GM12878 (cell line): ENCODE measurements around the gene LPCAT3. TPM values are rescaled to one million over a fixed set of nuclear protein-coding genes. Genes with fewer than 3 reads are reported as not detected.

Experiments
- ATAC-seq: fragments of 200-7000 bp; cut with Tn5 transposase; 3 replicates; pipeline ENCODE4 v1.9.1; 2020; ENCODE audit warnings: mild to moderate bottlenecking, moderate library complexity
- BruUV-seq: library from RNA; stranded (reverse); fragments of 400-500 nt; replicated peaks from 2 replicates; lab custom pipeline; 2021; lab: Mats Ljungman, UMichigan
- CTCF ChIA-PET: fragments of 300-600 bp; sonication (Branson Sonifier 250); formaldehyde crosslinking; extraction: SDS; loops from one replicate; lab custom pipeline; 2021; ENCODE audit warnings: inconsistent platforms; lab: Yijun Ruan, JAX
- POLR2A ChIA-PET: fragments of 350-600 bp; formaldehyde crosslinking; extraction: SDS; loops from one replicate; lab custom pipeline; 2021; ENCODE audit warnings: inconsistent platforms; lab: Charles Lee
- RAD21 ChIA-PET: fragments of 300-600 bp; sonication (Branson Sonifier 250); formaldehyde crosslinking; loops from one replicate; lab custom pipeline; 2023; ENCODE audit warnings: antibody characterized with exemption; ENCODE audit not compliant: unreplicated experiment; lab: Charles Lee
- SMC1A ChIA-PET: fragments of 300-600 bp; sonication (Branson Sonifier 250); formaldehyde crosslinking; loops from one replicate; lab custom pipeline; 2023; ENCODE audit not compliant: unreplicated experiment, uncharacterized antibody; lab: Charles Lee
- DNase-seq: peaks from one replicate; pipeline ENCODE4 v3.0.0-alpha.2; 2011; ENCODE audit warnings: low read depth, low spot score
- FAIRE-seq: peaks from 3 replicates; lab custom pipeline; 2011; peaks lifted over from hg19 to GRCh38; lab: Jason Lieb, UNC
- H2AFZ ChIP-seq: 2 replicates; pipeline ENCODE4 v1.6.0; 2011; ENCODE audit warnings: low read depth, low read length, control low read depth; ENCODE audit not compliant: control insufficient read depth
- H3K27ac ChIP-seq: 2 replicates; pipeline ENCODE4 v1.5.1; 2011; ENCODE audit warnings: control low read depth; ENCODE audit not compliant: control insufficient read depth, insufficient read depth
- H3K27me3 ChIP-seq, 2 experiments: replicated peaks in 1 of 2; 2 replicates each; pipeline versions ENCODE4 v1.6.0 to v1.6.1; 2011; ENCODE audit warnings: low read length in 1 of 2; ENCODE audit not compliant: control insufficient read depth in 2 of 2, insufficient read depth in 2 of 2
- H3K36me3 ChIP-seq, 2 experiments: 2 replicates each; pipeline ENCODE4 v1.5.1; 2011; ENCODE audit warnings: low read length in 1 of 2; ENCODE audit not compliant: control insufficient read depth in 2 of 2, insufficient read depth in 2 of 2
- H3K4me1 ChIP-seq: 2 replicates; pipeline ENCODE4 v1.6.1; 2011; ENCODE audit warnings: mild to moderate bottlenecking, low read length, moderate library complexity, mixed read lengths; ENCODE audit not compliant: control insufficient read depth, insufficient read depth
- H3K4me2 ChIP-seq: 2 replicates; pipeline ENCODE4 v1.6.0; 2011; ENCODE audit warnings: control low read depth; ENCODE audit not compliant: control insufficient read depth, insufficient read depth
- H3K4me3 ChIP-seq: fragments of 200-600 bp; sonication (generic); 2 replicates; pipeline ENCODE4 v1.5.1; 2016
- H3K79me2 ChIP-seq: 2 replicates; pipeline ENCODE4 v1.6.0; 2011; ENCODE audit warnings: low read length; ENCODE audit not compliant: control insufficient read depth, insufficient read depth
- H3K9ac ChIP-seq: 2 replicates; pipeline ENCODE4 v1.8.0; 2011; ENCODE audit warnings: low read length, control low read depth, mixed read lengths; ENCODE audit not compliant: control insufficient read depth, insufficient read depth
- H3K9me3 ChIP-seq: replicated peaks from 3 replicates; pipeline ENCODE4 v1.5.1; 2011; ENCODE audit warnings: mild to moderate bottlenecking, low read length; ENCODE audit not compliant: control insufficient read depth, insufficient read depth
- H4K20me1 ChIP-seq: 2 replicates; pipeline ENCODE4 v1.6.0; 2011; ENCODE audit not compliant: control insufficient read depth, insufficient read depth
- ATF2 ChIP-seq: IDR thresholded peaks from 2 replicates; pipeline ENCODE4 v1.6.1; 2012; ENCODE audit warnings: low read length, inconsistent platforms
- E2F8 ChIP-seq: fragments of 450-650 bp; IDR thresholded peaks from 2 replicates; pipeline ENCODE4 v1.6.1; 2018; ENCODE audit warnings: mild to moderate bottlenecking, low read depth, moderate library complexity; ENCODE audit not compliant: partially characterized antibody
- IRF3 ChIP-seq: fragments of 450-650 bp; IDR thresholded peaks from 2 replicates; pipeline ENCODE4 v1.6.1; 2014; ENCODE audit warnings: mild to moderate bottlenecking
- RFX5 ChIP-seq: IDR thresholded peaks from 2 replicates; pipeline ENCODE4 v1.6.1; 2011; ENCODE audit warnings: low read depth, low read length, improper control_type of control experiment
- WGBS: methylation state at CpG from one replicate; pipeline ENCODE4 v1.1.6; 2016; ENCODE audit warnings: low lambda C conversion rate; ENCODE audit not compliant: insufficient replicate concordance, insufficient coverage; ENCODE audit errors: missing lambda C conversion rate; 5-methylcytosine and 5-hydroxymethylcytosine counted together
- in situ Hi-C: fragments of 300-500 bp; cut with MboI; formaldehyde crosslinking; loops from 9 replicates; pipeline ENCODE4 v1.14.3; 2018; ENCODE audit warnings: mixed read lengths
- intact Hi-C: fragments of 100-400 bp; cut with micrococcal nuclease; formaldehyde crosslinking; loops from one replicate; pipeline ENCODE4 v1.14.2; 2022; ENCODE audit not compliant: unreplicated experiment
- polyA plus RNA-seq, 11 experiments: library from polyadenylated mRNA; depleted of rRNA in 4 of 11; unstranded in 6 of 11; stranded (reverse) in 5 of 11; fragments of >200 nt; fragmentation: Nextera tagmentation in 4 of 11; fragmentation: Illumina TruSeq in 1 of 11; extraction: Ambion mirVana in 4 of 11; extraction: Trizol in 1 of 11; gene quantifications; 1 replicate in 1 of 11; 2 replicates in 10 of 11; pipeline versions ENCODE4 v1.2.1 to v1.2.3, GENCODE V29; 2011 to 2016; ENCODE audit warnings: inconsistent platforms in 2 of 11, missing spikeins in 2 of 11, low read depth in 1 of 11
- total RNA-seq, 4 experiments: library from RNA; depleted of rRNA in 3 of 4; stranded (reverse); fragments of >200 nt in 3 of 4; fragmentation: Illumina TruSeq in 1 of 4; extraction: Trizol in 1 of 4; gene quantifications; 2 replicates each; pipeline versions ENCODE4 v1.2.1 to v1.2.3, GENCODE V29; 2013 to 2021

Gene LPCAT3
- total and polyA plus RNA-seq, 10 of the 15 experiments (the other 5 are each of a cell fraction or from before 2014, with no cell fraction given), result 2.6 to 48.3 (median 23.0) TPM

- H3K4me2 ChIP-seq, result no peak overlapping the region
- H3K27me3 ChIP-seq, result no peaks in the 10 kb centered on the region
- H3K27ac ChIP-seq, result no peak overlapping the region
- no TSS peak for BruUV-seq
- ChIA-PET RAD21 (no interaction called here), SMC1A (interaction anchor here (1.0 kb wide), 1 partner anchor 125 kb away, joined by 3 read pairs; no protein-coding TSS in a partner anchor), POLR2A (no interaction called here), CTCF (interaction anchor here (0.6 to 1.2 kb wide), 4 partner anchors 10 to 612 kb away, joined by 3 to 7 read pairs (median 4); no protein-coding TSS in a partner anchor)
- intact Hi-C loops (no loop called here), in situ Hi-C loops (no loop called here)
- H2AFZ ChIP-seq, result no peak overlapping the region
- no peaks in the 10 kb centered on the region for H4K20me1 ChIP-seq
- no peaks in the 10 kb centered on the region for H3K9me3 ChIP-seq
- no peak overlapping the region for H3K4me3 ChIP-seq
- DNase-seq (no peak), FAIRE-seq (no peak), ATAC-seq (no peak)
- TF ChIP-seq RFX5 (no peak), IRF3 (no peak), E2F8 (no peak), ATF2 (no peak)
- no peaks in the 10 kb centered on the region for H3K4me1 ChIP-seq
- H3K9ac ChIP-seq, result no peak overlapping the region
- no peaks in the 10 kb centered on the region for H3K36me3 ChIP-seq
- peaks cover 12% of the 10 kb centered on the region for H3K79me2 ChIP-seq
- WGBS, result 43% methylated on average over 5 of the region's 5 CpGs
Observed at GRCh38 chr12:7021956-7022355, 3.7 kb upstream of the LPCAT3 start.
